IgD-negative memory B cell (primary cell): Measurements from ENCODE around the gene EN1. TPM values are rescaled to one million over a fixed set of nuclear protein-coding genes. Genes with fewer than 3 reads are reported as not detected.

ENCODE experiments used
- H3K27ac Mint-ChIP-seq, 3 donors: one replicate each; pipeline ENCODE4 v1.8.0; 2020 to 2022; ENCODE audit warnings: mild to moderate bottlenecking in 3 of 3, mixed read lengths in 3 of 3, moderate library complexity in 1 of 3
- H3K27me3 Mint-ChIP-seq: one replicate; pipeline ENCODE4 v1.8.0; 2021; ENCODE audit warnings: mixed read lengths
- H3K36me3 Mint-ChIP-seq: one replicate; pipeline ENCODE4 v1.8.0; 2020; ENCODE audit warnings: mild to moderate bottlenecking, mixed read lengths
- H3K4me1 Mint-ChIP-seq, 3 donors: one replicate each; pipeline ENCODE4 v1.8.0; 2020 to 2022; ENCODE audit warnings: mixed read lengths in 3 of 3, mild to moderate bottlenecking in 1 of 3
- H3K4me3 Mint-ChIP-seq, 4 donors: one replicate each; pipeline ENCODE4 v1.8.0; 2020 to 2022; ENCODE audit warnings: mild to moderate bottlenecking in 4 of 4, mixed read lengths in 4 of 4, moderate library complexity in 3 of 4
- H3K9me3 Mint-ChIP-seq, 3 donors: one replicate each; pipeline ENCODE4 v1.8.0; 2020 to 2021; ENCODE audit warnings: mixed read lengths in 3 of 3, mild to moderate bottlenecking in 1 of 3
- polyA plus RNA-seq: library from polyadenylated mRNA; unstranded; fragments of 300-500 nt; fragmentation: Illumina TruSeq; gene quantifications from one replicate; pipeline ENCODE4 v1.2.3, GENCODE V29; 2021

The EN1 gene
- polyA plus RNA-seq, 1 donor from 2014 or later: not detected

- Mint-ChIP-seq H3K36me3 (no peaks in the 10 kb centered on the region), H3K9me3 (no peaks in the 10 kb centered on the region), H3K27me3 (peaks cover 45% of the 10 kb centered on the region), H3K4me1 (peaks cover 0 to 4% (median 3%) of the 10 kb centered on the region in 3 donors), H3K27ac (no peak overlapping the region), H3K4me3 (no peak overlapping the region)
These were observed 16.6 kb downstream of the EN1 start for GRCh38 chr2:118830881-118831280.

DNA sequence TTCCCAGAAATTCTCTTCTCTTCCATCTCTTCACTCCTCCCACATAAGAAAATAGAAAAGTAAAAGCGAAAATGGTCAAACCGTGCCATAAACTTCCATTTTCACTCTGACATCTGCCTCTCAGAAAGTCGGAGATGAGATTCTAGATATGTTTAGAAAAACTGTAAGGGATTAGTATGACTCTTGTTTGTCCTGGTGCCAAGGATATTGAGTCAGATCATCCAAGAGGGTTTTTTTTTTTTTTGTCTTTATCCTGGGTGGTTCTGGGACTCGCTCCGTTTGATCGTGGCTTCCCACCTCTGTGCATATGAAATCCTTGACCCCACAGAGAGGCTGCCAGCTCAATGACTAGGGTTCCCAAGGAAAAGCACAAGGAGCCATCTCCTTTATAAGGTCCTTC lies 17.3 kb downstream of the EN1 start:
- no peaks in the 10 kb centered on the region for H3K36me3 Mint-ChIP-seq
- peaks cover 40% of the 10 kb centered on the region for H3K27me3 Mint-ChIP-seq
- H3K4me3 Mint-ChIP-seq: no peak overlapping the region
- H3K27ac Mint-ChIP-seq: no peak overlapping the region
- H3K4me1 Mint-ChIP-seq: peaks cover 0 to 4% (median 2%) of the 10 kb centered on the region in 3 donors
- H3K9me3 Mint-ChIP-seq: no peaks in the 10 kb centered on the region

- no peaks in the 10 kb centered on the region for H3K9me3 Mint-ChIP-seq
- peaks cover 0 to 4% (median 1%) of the 10 kb centered on the region in 3 donors for H3K4me1 Mint-ChIP-seq
- H3K36me3 Mint-ChIP-seq: no peaks in the 10 kb centered on the region
- peaks cover 26% of the 10 kb centered on the region for H3K27me3 Mint-ChIP-seq
- no peak overlapping the region for H3K27ac Mint-ChIP-seq
- peak overlapping the region in 1 of 4 donors; percentile 63 for H3K4me3 Mint-ChIP-seq
These were observed 21.4 kb downstream of the EN1 start for GRCh38 chr2:118826093-118826492.

DNA sequence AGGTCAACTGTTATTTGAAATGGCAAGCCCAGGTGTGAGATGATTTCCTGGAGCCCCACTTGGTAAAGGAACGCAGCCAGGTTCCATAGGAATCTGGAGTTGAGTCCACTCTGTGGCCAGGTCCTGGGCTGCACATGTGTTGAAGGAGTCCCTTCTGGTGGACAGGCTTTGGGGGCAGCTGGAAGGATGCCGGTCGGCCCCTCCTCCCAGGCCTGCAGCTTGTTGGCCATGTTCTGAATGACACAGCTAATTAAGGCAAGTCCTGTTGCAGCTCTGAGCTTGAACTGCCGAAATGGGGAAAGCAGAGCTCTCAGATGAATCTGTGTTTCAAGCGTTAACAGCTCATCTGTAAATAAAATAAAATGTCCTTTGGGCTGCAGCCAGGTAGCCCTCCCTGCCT lies 23.8 kb downstream of the EN1 start:
- peaks cover 27% of the 10 kb centered on the region for H3K27me3 Mint-ChIP-seq
- H3K4me1 Mint-ChIP-seq: peaks cover 0 to 2% (median 1%) of the 10 kb centered on the region in 3 donors
- no peak overlapping the region for H3K27ac Mint-ChIP-seq
- H3K4me3 Mint-ChIP-seq: no peak overlapping the region
- H3K9me3 Mint-ChIP-seq: no peaks in the 10 kb centered on the region
- H3K36me3 Mint-ChIP-seq: no peaks in the 10 kb centered on the region

- peaks cover 0 to 2% (median 1%) of the 10 kb centered on the region in 3 donors for H3K4me1 Mint-ChIP-seq
- peaks cover 21% of the 10 kb centered on the region for H3K27me3 Mint-ChIP-seq
- no peaks in the 10 kb centered on the region for H3K9me3 Mint-ChIP-seq
These were observed 24.9 kb downstream of the EN1 start for GRCh38 chr2:118822572-118822971.

DNA sequence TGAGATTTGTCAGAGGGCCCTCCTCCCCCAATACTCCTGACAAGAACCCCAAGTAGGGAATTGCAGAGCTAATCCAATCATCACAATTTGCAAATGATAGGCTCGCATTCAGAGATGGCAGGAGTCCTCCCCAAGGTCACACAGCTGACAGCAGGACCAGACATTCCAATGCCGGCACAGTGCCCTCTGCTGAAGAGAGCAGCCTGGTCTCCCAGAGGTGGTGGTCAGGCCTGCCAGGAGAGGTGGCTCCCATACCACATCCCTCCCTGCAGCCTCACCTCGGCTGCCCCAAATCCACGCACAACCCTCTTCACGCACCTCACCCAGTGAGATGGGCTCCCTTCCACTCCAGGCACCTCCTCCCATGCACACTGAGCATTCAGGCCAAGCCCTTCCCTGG lies 25.4 kb downstream of the EN1 start:
- H3K27ac Mint-ChIP-seq: no peak overlapping the region
- H3K36me3 Mint-ChIP-seq: no peaks in the 10 kb centered on the region
- H3K4me3 Mint-ChIP-seq: no peak overlapping the region
- peaks cover 21% of the 10 kb centered on the region for H3K27me3 Mint-ChIP-seq
- H3K4me1 Mint-ChIP-seq: peaks cover 0 to 2% (median 1%) of the 10 kb centered on the region in 3 donors
- H3K9me3 Mint-ChIP-seq: no peaks in the 10 kb centered on the region

More at GRCh38 chr2:118822572-118822971, 24.9 kb downstream of the EN1 start:
- Mint-ChIP-seq H3K36me3 (no peaks in the 10 kb centered on the region), H3K27ac (no peak overlapping the region), H3K4me3 (no peak overlapping the region)

GRCh38 chr2:118817469-118817868 lies 30.0 kb downstream of the EN1 start:
- Mint-ChIP-seq H3K9me3 (no peaks in the 10 kb centered on the region), H3K27ac (no peak overlapping the region), H3K4me1 (peaks cover 0 to 2% (median 0%) of the 10 kb centered on the region in 3 donors), H3K27me3 (peaks cover 31% of the 10 kb centered on the region), H3K4me3 (no peak overlapping the region), H3K36me3 (no peaks in the 10 kb centered on the region)

DNA sequence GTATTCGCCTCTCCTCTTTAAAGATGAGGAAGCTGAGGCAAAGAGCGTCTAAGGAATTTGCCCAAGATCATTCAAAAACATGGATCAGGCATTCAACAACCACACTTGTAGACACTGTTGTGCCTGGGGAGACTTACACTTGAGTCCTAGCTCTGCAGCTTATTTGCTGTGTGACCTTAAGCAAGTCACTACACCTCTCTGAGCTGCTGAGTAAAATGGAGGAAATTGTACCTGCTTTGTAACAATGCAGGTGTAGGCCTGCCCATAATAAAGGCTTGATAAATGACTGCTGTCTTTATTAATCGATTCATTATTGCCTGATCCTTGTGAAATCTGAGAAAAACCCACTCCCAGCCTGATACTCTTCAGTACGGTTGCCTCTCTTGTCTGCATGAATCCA lies 30.8 kb downstream of the EN1 start:
- Mint-ChIP-seq H3K9me3 (no peaks in the 10 kb centered on the region), H3K36me3 (no peaks in the 10 kb centered on the region), H3K4me1 (peaks cover 0 to 2% (median 0%) of the 10 kb centered on the region in 3 donors), H3K27me3 (peaks cover 24% of the 10 kb centered on the region), H3K4me3 (no peak overlapping the region), H3K27ac (no peak overlapping the region)

- Mint-ChIP-seq H3K4me1 (peaks cover 0 to 2% (median 0%) of the 10 kb centered on the region in 3 donors), H3K27me3 (peaks cover 24% of the 10 kb centered on the region), H3K36me3 (no peaks in the 10 kb centered on the region), H3K9me3 (no peaks in the 10 kb centered on the region), H3K27ac (no peak overlapping the region), H3K4me3 (no peak overlapping the region)
These were observed 31.7 kb downstream of the EN1 start for GRCh38 chr2:118815731-118816130.

DNA sequence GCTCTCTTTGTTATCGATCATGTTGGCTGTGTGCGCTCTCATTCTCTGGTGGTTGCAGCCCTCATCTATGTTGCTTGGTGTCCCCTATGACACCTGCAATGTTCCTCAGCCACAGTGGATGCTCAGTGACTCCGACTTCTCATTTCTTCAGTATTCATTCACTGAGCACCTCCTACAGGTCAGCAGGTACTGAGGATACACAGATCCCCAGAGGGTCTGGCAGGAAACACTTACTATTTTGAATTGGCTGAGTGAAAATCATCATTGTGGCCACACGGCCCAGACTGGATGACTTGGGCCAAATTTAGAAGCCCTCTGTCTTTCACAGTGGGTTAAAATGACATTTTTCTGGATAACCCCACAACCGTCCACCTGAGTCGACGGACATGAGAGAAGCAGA lies 32.1 kb downstream of the EN1 start:
- peaks cover 21% of the 10 kb centered on the region for H3K27me3 Mint-ChIP-seq
- H3K4me1 Mint-ChIP-seq: peaks cover 0 to 2% (median 0%) of the 10 kb centered on the region in 3 donors
- no peak overlapping the region for H3K4me3 Mint-ChIP-seq
- H3K27ac Mint-ChIP-seq: no peak overlapping the region
- H3K9me3 Mint-ChIP-seq: no peaks in the 10 kb centered on the region
- H3K36me3 Mint-ChIP-seq: no peaks in the 10 kb centered on the region

GRCh38 chr2:118814368-118814767 lies 33.1 kb downstream of the EN1 start:
- Mint-ChIP-seq H3K27ac (no peak overlapping the region), H3K9me3 (no peaks in the 10 kb centered on the region), H3K4me3 (no peak overlapping the region), H3K36me3 (no peaks in the 10 kb centered on the region), H3K27me3 (peaks cover 16% of the 10 kb centered on the region), H3K4me1 (peaks cover 0 to 3% (median 2%) of the 10 kb centered on the region in 3 donors)

GRCh38 chr2:118813601-118814339 lies 33.7 kb downstream of the EN1 start:
- Mint-ChIP-seq H3K9me3 (no peaks in the 10 kb centered on the region), H3K27me3 (peaks cover 16% of the 10 kb centered on the region), H3K4me3 (no peak overlapping the region), H3K27ac (no peak overlapping the region), H3K36me3 (no peaks in the 10 kb centered on the region), H3K4me1 (peaks cover 0 to 3% (median 2%) of the 10 kb centered on the region in 3 donors)

GRCh38 chr2:118813111-118813510 lies 34.3 kb downstream of the EN1 start:
- peaks cover 0 to 3% (median 2%) of the 10 kb centered on the region in 3 donors for H3K4me1 Mint-ChIP-seq
- H3K27me3 Mint-ChIP-seq: peaks cover 22% of the 10 kb centered on the region
- no peak overlapping the region for H3K4me3 Mint-ChIP-seq
- H3K27ac Mint-ChIP-seq: no peak overlapping the region
- H3K36me3 Mint-ChIP-seq: no peaks in the 10 kb centered on the region
- H3K9me3 Mint-ChIP-seq: no peaks in the 10 kb centered on the region

DNA sequence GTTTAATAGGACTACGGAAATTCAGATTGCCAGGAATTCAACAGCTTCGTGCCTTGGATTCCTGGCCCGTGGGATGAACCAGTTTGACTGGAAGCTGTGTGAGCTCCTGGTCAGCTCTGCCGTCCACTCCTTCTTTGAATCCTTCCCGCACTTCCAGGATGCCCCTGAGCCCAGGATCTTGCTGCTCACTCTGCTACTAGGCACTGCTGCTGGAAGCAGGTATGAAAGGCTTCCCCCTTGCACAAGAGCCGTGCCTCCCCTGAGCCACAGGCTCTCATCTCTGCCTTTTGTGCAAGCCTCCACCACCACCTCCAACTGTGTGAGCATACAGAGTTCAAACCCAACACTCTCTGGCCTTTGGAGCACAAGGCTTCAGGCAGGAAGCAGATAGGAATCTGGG lies 34.9 kb downstream of the EN1 start:
- Mint-ChIP-seq H3K27ac (no peak overlapping the region), H3K4me3 (no peak overlapping the region), H3K36me3 (no peaks in the 10 kb centered on the region), H3K4me1 (peaks cover 0 to 3% (median 2%) of the 10 kb centered on the region in 3 donors), H3K27me3 (peaks cover 27% of the 10 kb centered on the region), H3K9me3 (no peaks in the 10 kb centered on the region)

DNA sequence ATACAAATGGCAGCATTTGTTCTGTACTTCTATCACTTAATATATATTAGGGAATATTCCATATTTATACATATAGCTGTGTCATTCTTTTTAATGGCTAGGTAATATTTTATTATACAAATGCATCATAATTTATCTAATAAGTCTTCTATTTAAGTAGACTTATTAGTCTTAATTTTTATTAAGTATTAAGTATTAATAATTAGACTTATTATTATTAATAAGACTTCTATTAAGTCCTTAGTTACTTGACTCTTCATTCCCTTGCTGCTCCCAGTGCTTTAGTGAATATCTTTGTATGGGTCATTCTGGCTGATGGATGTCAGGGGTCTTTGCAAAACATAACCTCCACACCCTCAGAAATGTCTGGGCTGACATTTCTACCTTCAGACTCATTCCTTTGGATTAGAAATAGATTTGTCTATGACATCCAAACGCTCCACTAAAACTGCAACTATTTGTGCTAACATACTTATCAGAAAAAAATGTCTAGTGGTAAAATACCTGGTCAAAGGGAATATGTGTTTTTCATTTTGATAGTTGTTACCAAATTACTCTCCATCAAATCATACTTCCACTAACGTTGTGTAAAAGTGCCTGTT lies 35.8 kb downstream of the EN1 start:
- H3K4me1 Mint-ChIP-seq: peaks cover 0 to 3% (median 2%) of the 10 kb centered on the region in 3 donors
- no peak overlapping the region for H3K4me3 Mint-ChIP-seq
- H3K9me3 Mint-ChIP-seq: no peaks in the 10 kb centered on the region
- H3K36me3 Mint-ChIP-seq: no peaks in the 10 kb centered on the region
- H3K27me3 Mint-ChIP-seq: peaks cover 31% of the 10 kb centered on the region
- no peak overlapping the region for H3K27ac Mint-ChIP-seq

GRCh38 chr2:118810766-118811165 lies 36.7 kb downstream of the EN1 start:
- H3K4me1 Mint-ChIP-seq: peaks cover 0 to 3% (median 1%) of the 10 kb centered on the region in 3 donors
- H3K36me3 Mint-ChIP-seq: no peaks in the 10 kb centered on the region
- H3K9me3 Mint-ChIP-seq: no peaks in the 10 kb centered on the region
- H3K4me3 Mint-ChIP-seq: no peak overlapping the region
- H3K27me3 Mint-ChIP-seq: peaks cover 34% of the 10 kb centered on the region
- no peak overlapping the region for H3K27ac Mint-ChIP-seq
